Fibroblast of skin of left biceps (primary cell): ENCODE results near the gene SLC23A2.
A peak's percentile ranks its signal among the peaks of the same experiment; 100 is the strongest.

Source experiments
- DNase-seq, 2 experiments: peaks; one replicate each; pipeline ENCODE4 v3.0.0-alpha.2; 2013; ENCODE audit warnings: low read depth in 2 of 2

The SLC23A2 gene

DNA sequence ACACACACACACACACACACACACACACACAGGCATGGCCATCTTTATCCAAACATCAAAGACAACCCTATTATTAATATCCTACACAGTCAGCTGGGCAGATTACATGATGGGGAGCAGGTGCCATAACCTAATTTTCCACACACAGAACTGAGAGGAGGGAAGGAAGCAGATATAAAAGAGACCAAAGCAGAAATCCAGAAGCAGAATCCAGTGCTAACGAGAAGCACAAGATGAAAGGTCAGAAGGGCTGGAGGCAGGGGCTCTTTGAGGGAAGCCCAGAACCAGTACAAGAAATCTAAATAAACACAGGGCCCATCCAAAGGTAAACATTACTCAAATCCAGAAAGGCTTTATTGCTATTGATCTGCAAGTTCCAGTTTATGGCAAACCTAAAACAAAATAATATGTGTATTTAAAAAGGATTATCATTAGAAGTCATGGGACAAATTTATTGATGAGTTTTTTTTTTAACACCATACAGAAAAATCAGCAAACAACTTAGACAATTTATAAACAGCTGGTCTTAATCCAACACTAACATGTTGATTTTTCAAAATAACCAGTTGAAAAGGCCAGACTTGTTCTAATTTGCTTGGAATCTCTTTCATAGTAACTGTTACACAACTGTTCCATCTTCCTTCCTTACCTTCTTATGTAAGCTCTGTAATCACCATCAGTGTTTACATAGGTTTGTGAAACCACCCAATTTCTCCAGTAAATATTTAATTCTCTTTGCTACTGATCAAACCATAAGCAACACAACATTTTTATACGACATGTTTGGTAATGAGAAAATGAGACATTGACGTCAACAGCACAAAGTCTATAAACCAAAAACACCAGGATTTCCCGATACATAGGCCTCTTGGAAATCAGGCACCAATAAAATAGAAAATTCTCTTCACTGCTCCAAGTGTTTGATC, 34.2 kb downstream of the SLC23A2 start:
- DNase-seq = no peak

- DNase-seq = no peak
These were observed 39.0 kb downstream of the SLC23A2 start for GRCh38 chr20:4962241-4962855.

DNA sequence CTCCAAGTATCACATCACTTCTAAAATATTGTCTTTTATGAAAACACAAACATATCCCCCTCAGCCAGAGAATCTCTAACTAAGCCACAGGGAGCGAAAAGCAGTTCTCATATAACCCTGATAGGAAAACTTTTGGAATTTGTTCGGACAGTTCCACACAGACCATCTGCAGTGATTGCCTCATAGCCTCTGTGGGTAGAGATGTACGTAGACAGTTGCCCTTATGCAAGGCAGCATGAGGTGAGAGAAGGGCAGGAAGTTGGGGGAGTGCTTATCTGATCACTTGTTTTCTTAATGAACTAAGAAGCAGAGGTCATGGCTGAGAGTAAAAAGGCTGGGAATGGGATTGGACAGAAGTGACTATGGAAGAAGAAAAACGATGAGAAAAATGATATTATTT, 39.6 kb downstream of the SLC23A2 start:
- peak; percentile 61 to 63 for DNase-seq

DNA sequence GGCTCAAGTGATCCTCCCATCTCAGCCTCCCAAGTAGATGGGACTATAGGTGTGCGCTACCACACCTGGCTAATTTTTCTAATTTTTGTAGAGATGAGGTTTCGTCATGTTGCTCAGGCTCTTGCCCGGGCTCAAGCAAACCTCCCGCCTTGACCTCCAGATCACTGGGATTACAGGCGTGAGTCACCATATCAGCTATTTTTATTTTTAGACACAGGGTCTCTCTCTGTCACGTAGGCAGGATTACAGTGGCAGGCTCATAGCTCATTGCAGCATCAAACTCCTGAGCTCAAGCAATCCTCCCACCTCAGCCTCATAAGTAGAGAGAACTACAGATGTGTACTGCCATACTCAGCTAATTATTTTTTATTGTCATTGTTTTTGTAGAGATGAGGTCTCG, 41.7 kb downstream of the SLC23A2 start:
- DNase-seq = no peak

DNA sequence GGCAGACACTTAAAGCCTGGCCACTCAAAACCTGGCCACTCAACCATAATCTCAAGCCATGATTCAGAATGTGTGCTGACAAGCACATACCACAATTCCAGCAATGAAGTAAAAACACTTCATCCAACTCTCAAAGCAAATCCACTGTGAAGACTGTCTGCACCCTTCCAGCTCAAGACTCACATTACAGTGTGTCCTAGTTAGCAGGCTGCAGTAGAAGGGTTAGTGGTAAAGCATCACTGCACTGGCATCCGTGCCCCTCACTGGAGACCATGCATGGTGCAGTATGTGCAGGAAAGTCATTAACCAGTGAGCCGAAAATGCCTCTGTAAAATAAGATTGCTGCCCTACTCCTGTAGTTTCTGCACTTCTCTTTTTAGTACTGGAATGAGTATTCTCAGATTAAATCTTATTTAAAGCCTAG, 43.4 kb downstream of the SLC23A2 start:
- no peak for DNase-seq

DNA sequence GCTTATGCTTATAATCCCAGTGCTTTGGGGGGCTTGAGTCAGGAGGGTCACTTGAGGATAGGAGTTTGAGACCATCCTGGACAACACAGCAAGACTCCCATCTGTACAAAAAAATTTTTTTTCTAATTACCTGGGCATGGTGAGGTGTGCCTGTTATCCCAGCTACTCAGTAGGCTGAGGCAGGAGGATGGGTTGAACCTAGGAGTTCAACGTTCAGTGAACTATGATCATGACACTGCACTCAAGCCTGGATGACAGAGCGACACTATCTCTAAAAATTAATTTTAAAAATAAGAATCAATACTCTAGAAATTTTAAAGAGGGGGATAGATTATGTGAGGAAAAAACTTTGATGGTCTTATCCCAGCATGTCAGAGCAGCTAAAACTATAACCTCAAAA, 44.1 kb downstream of the SLC23A2 start:
- no peak for DNase-seq

DNA sequence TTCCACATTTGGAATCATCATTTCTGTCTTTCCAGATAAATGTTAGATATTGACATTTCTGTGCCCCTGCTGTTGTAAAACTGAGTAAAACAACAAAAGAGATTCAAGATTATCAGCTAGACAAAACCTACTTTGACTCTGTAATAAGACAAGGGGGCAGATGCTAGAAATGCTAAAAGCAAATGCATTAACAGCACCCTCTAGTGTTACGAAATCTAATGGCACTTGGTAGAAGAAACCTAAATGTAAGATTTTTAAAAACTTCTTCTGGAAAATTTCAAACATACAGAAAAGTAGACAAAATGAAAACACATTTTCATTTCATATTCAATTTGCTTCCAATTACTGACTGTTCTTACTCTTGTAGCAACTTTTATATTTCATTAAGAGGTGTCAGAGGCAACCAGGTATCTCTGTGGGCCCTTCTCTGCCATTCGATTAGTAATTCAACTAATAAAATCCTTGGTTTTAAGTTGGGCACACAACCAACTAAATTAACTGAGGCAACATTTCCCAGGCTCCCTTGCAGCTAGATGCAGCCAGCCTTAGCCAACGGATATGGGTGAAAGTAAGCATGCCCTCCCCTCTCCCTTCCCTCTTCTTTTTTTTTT, 45.0 kb downstream of the SLC23A2 start:
- DNase-seq = no peak

- DNase-seq = no peak
These were observed 47.4 kb downstream of the SLC23A2 start for GRCh38 chr20:4953881-4954280.

- no peak for DNase-seq
These were observed 49.1 kb downstream of the SLC23A2 start for GRCh38 chr20:4952229-4952628.

DNA sequence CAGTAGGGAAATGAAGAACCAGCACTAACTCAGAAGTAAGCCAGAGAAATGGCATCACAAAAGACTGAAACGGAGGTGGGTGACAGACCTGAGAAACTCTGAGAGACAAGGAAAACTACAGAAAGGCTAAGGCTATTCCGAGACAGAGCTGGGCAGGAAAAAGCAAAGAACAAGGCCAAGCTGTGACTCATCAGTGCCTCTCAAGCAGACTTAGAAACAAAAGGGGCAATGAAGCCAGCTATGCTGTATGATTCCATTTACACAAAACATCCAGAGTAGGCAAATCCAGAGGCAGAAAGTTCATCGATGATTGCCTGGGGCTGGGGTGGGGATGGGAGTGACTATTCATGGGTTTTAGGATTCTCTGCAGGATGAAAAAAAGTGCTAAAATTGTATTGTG, 50.0 kb downstream of the SLC23A2 start:
- no peak for DNase-seq

DNA sequence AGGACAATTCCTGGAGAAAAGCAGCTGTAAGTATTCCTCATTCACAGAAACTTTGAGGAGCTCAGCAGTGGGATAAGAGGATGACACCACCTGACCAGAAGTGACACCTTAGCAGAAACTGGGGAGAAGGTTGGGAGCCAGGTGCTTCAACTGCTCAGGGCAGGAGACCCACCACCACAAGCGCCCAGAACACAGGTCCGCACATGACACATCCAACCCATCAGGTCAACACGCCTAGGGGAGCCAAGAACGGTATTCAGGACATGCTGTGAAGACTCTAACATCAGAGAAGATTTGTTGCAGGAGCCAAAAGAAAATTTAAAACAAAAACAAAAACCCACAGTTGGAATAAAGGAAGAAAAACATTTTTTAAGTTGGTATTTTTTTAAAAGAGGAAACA, 50.5 kb downstream of the SLC23A2 start:
- no peak for DNase-seq

DNA sequence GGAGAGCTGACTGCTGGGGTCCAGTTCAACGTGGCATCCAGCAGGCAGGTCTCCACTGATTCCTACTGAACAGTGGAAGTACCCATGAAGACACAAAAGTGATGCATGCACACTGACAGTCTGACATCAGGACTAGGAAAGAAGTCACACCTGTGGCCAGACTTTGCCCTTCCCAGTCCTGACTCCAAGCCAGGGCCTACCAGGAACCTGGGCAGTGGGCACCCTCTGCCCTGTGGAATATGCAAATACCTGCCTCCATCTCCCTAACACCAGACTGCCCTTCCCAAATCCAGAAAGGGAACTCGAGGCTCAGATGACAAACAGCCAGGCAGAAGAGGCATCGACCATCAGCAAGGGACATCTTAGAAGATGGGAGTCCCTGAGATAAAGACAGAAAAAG, 50.9 kb downstream of the SLC23A2 start:
- DNase-seq = no peak

DNA sequence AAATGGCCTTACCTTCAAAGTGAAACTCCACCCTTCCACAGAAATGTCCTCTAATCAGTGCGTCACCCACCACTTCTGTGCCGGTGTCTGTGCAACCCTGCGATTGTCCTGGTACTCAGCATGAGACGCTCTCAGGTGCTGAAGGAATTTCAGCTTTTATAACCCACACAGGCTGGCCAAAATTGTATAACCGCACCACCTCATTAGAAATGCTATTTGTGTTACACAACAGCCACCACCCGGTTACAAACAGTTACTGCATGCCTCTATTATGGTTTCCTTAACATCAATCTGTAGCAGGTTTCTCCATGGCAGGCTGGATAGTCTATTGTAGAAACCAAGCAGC, 51.5 kb downstream of the SLC23A2 start:
- DNase-seq = no peak

DNA sequence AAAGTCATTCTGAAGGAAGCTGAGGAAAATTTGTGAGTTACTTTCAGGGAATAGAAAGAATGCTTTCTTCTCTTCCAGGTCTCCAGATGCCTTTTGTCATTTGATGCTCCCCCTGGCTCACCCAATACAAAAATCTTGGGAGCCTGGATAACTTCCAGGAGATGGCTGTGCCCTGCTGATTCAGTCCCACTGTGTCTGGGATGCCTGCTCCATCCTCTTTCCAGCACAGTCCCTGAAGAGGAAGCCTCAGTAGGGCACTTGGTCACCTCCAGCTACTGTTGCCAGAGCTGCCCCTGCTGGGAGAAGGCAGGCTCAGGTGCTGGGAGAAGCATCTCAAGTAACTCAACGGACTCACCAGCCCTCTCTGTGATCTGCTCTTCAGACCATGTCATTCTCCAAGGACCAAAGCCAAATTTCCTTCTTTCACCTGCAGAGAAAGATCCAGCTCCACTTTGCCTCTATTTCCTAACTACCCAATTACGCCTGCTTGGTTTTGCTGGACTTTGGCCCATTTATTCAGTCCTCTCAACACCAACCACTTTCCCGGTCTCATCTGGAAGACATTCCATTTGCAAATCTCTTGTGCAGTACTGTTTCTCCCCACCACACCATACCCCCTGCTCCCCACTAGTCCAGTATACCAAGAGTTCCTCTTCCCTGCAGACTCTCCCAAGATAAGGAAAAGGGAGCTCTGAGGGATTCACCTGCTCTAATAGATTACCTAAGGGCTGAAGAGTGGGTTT, 53.3 kb downstream of the SLC23A2 start:
- no peak for DNase-seq

DNA sequence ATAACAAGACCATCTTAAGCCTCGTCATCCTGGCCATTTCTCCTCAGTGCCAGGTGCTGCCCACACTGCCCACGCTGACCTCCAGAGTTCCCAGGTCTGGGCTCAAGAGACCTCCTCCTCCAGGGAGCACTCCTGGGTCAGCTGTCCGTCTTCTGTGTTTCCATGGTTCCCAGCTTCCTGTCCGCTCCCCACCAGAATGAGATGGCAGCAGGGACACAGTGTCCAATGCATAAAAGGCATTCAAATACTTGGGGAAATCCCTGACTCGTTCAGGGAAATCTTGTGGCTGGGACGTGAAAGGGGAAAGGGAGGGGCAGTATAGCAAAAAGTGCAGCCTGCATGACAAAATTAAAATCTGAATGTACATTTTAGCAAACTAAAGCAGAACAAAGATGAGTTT, 54.3 kb downstream of the SLC23A2 start:
- no peak for DNase-seq

GRCh38 chr20:4946585-4946984, 54.7 kb downstream of the SLC23A2 start:
- DNase-seq = no peak

DNA sequence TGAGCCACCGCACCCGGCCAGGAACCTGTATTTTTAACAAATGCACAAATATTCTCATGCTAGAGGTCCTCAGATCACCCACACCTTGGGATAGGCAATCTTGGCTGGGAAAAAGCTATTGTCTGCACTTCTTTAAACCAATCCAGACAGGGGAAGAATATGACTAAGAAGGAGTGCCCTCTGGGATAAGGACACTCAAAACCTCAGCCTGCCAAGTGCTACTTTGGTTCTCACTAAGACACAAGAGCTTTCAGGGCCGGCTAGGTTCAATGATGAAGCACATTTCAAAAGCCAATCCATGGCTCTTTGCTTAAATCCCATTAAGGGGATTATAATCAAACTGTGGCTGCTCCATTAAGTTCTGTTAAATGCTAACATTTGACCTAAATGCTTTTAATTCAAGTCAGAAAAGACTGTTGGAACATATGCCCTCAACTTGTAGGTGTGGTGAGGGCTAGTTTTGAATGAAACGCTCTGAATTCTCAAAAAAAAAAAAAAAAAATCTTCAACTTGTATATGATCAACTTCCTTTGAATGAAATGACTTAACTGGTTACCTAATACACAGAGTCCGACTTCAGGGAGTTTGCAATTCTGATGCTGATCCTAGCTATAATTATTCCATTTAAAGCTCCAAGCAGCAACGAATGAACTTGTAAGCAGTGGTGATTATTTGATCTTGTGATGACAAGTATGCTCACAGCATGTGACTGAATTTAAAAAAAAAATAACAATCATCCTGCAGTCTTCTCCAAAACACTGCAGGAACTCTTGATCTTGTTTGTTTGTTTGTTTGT, 56.6 kb downstream of the SLC23A2 start:
- no peak for DNase-seq

- peak in 1 of 2 experiments; percentile 54 for DNase-seq
These were observed 59.0 kb downstream of the SLC23A2 start for GRCh38 chr20:4942331-4942730.

- DNase-seq = no peak
These were observed 63.6 kb downstream of the SLC23A2 start for GRCh38 chr20:4937407-4938319.

DNA sequence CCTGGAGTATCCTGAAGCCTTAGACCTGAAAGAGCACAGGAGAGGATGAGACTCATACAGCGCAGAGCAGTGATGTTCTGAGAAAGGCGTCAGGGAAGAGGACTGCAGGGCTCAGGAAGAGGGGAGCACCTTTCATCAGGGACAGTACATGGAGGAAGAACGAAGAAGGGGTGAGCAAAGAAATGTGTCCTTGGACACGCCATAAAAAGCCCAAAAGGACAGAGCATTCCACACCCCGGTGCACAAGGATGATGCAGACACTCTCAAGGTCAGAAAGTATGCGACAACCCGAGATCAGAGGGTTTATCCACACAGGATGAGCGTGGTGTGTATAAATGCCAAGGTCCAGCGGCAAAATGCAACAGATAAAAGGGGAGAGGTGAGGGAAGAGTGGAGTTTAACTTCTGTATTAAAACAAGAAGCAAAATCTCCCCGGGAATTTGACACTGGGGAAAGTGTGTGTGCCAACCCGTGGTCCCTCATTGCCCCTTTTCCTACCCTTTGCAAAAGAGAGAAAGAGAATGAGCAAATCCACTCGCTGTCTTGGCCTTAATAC, 64.4 kb downstream of the SLC23A2 start:
- no peak for DNase-seq
